NCI-H1105 (cell line): Measurements from ENCODE around the gene SORBS2.

Experiments used
- DNase-seq: peaks from one replicate; lab custom pipeline; 2025; lab: John Stamatoyannopoulos, UW

Gene SORBS2

GRCh38 chr4:185677637-185678314 is 134.2 kb downstream of the SORBS2 start:
- DNase-seq = no peak

GRCh38 chr4:185672618-185673017 is 139.4 kb downstream of the SORBS2 start:
- no peak for DNase-seq

GRCh38 chr4:185672151-185672550 is 139.8 kb downstream of the SORBS2 start:
- no peak for DNase-seq

GRCh38 chr4:185671496-185671895 is 140.5 kb downstream of the SORBS2 start:
- DNase-seq = no peak

GRCh38 chr4:185671066-185671465 is 140.9 kb downstream of the SORBS2 start:
- no peak for DNase-seq

GRCh38 chr4:185669288-185669687 is 142.7 kb downstream of the SORBS2 start:
- DNase-seq = no peak

- no peak for DNase-seq
These were observed 145.8 kb downstream of the SORBS2 start for GRCh38 chr4:185666156-185666555.

GRCh38 chr4:185665655-185666054 is 146.3 kb downstream of the SORBS2 start:
- no peak for DNase-seq

GRCh38 chr4:185664481-185664880 is 147.5 kb downstream of the SORBS2 start:
- DNase-seq = no peak

GRCh38 chr4:185662030-185662778 is 149.8 kb downstream of the SORBS2 start:
- DNase-seq = no peak

GRCh38 chr4:185660340-185660739 is 151.7 kb downstream of the SORBS2 start:
- no peak for DNase-seq

GRCh38 chr4:185657699-185658098 is 154.3 kb downstream of the SORBS2 start:
- DNase-seq = no peak

GRCh38 chr4:185657183-185657582 is 154.8 kb downstream of the SORBS2 start:
- no peak for DNase-seq

GRCh38 chr4:185656467-185656931 is 155.5 kb downstream of the SORBS2 start:
- DNase-seq = no peak

GRCh38 chr4:185654965-185655554 is 156.9 kb downstream of the SORBS2 start:
- no peak for DNase-seq

- DNase-seq = no peak
These were observed 157.7 kb downstream of the SORBS2 start for GRCh38 chr4:185654311-185654710.

GRCh38 chr4:185651851-185652250 is 160.1 kb downstream of the SORBS2 start:
- DNase-seq = no peak

GRCh38 chr4:185651137-185651677 is 160.8 kb downstream of the SORBS2 start:
- DNase-seq = no peak

- no peak for DNase-seq
These were observed 163.4 kb downstream of the SORBS2 start for GRCh38 chr4:185648631-185649030.

- no peak for DNase-seq
These were observed 166.6 kb downstream of the SORBS2 start for GRCh38 chr4:185645403-185645802.

GRCh38 chr4:185644408-185644807 is 167.6 kb downstream of the SORBS2 start:
- DNase-seq = no peak

- DNase-seq = no peak
These were observed 169.1 kb downstream of the SORBS2 start for GRCh38 chr4:185642907-185643306.
